Colonic mucosa (tissue), 4 donors: ENCODE results near the gene DGKH. TPM values are rescaled to one million over a fixed set of nuclear protein-coding genes. Genes with fewer than 3 reads are reported as not detected.

Experiments used
- DNase-seq: peaks from one replicate; pipeline ENCODE4 v3.0.0-alpha.2; 2020
- H3K27ac ChIP-seq: fragments of 200-600 bp; one replicate; pipeline ENCODE4 v1.8.0; 2021
- H3K27me3 ChIP-seq: fragments of 200-600 bp; one replicate; pipeline ENCODE4 v1.8.0; 2021
- H3K36me3 ChIP-seq: fragments of 200-600 bp; one replicate; pipeline ENCODE4 v1.8.0; 2021
- H3K4me1 ChIP-seq: fragments of 200-600 bp; one replicate; pipeline ENCODE4 v1.8.0; 2021; ENCODE audit warnings: mild to moderate bottlenecking
- H3K4me3 ChIP-seq: fragments of 200-600 bp; one replicate; pipeline ENCODE4 v1.8.0; 2021
- H3K9ac ChIP-seq, 2 donors: one replicate each; pipeline ENCODE4 v1.7.0; 2013; ENCODE audit warnings: control low read depth in 2 of 2, low read depth in 2 of 2, low read length in 2 of 2
- H3K9me3 ChIP-seq: fragments of 200-600 bp; one replicate; pipeline ENCODE4 v1.8.0; 2021
- CTCF ChIP-seq: fragments of 200-600 bp; IDR thresholded peaks from one replicate; pipeline ENCODE4 v1.8.0; 2022; ENCODE audit warnings: antibody characterized with exemption, mild to moderate bottlenecking
- intact Hi-C: fragments of 100-400 bp; cut with DNase I; formaldehyde crosslinking; loops from one replicate; pipeline ENCODE4 v1.14.1; 2022
- total RNA-seq, 2 donors: library from RNA; stranded (reverse); fragmentation: NEBNext Ultra II Directional in 1 of 2; extraction: Animal tissue kit (Norgen Biotek cat#: 25700) in 1 of 2; gene quantifications; one replicate each; pipeline ENCODE4 v1.2.1, GENCODE V29; 2021
- donor health status: healthy.
- donor health status: DM: no; HTN: no; CAD: no.
- donor health status: DM: no; HTN: no; CAD: no.

Gene DGKH
- total RNA-seq, 2 donors from 2014 or later = 15.5 to 17.9 TPM

- Histone ChIP-seq H3K27ac (no peak overlapping the region), H3K9ac (no peak overlapping the region), H3K4me3 (no peak overlapping the region), H3K27me3 (no peaks in the 10 kb centered on the region), H3K4me1 (peaks cover 3% of the 10 kb centered on the region), H3K36me3 (no peaks in the 10 kb centered on the region), H3K9me3 (no peaks in the 10 kb centered on the region)
- TF ChIP-seq CTCF = no peak
- no peak for DNase-seq
- intact Hi-C loops = no loop called here
Measured at GRCh38 chr13:42270160-42270856, 221.9 kb downstream of the DGKH start.

GRCh38 chr13:42270857-42271215 lies 222.4 kb downstream of the DGKH start:
- H3K36me3 ChIP-seq = no peaks in the 10 kb centered on the region
- no peak for DNase-seq
- no peak overlapping the region for H3K9ac ChIP-seq
- no peaks in the 10 kb centered on the region for H3K9me3 ChIP-seq
- no peak for TF ChIP-seq CTCF
- H3K4me3 ChIP-seq = peak overlapping the region; percentile 92
- no peaks in the 10 kb centered on the region for H3K27me3 ChIP-seq
- H3K27ac ChIP-seq = peak overlapping the region; percentile 58
- H3K4me1 ChIP-seq = peaks cover 3% of the 10 kb centered on the region
- intact Hi-C loops = no loop called here

GRCh38 chr13:42271337-42272114 lies 223.1 kb downstream of the DGKH start:
- H3K27ac ChIP-seq = peak overlapping the region; percentile 97
- no peak for TF ChIP-seq CTCF
- H3K36me3 ChIP-seq = no peaks in the 10 kb centered on the region

GRCh38 chr13:42272115-42272803 lies 223.8 kb downstream of the DGKH start, which contains the start of gene AKAP11:
TSS of gene AKAP11 (plus strand) at chr13:42272152. CDS start at chr13:42286349, 14,197 bp downstream.
- no peak for TF ChIP-seq CTCF
- peak; percentile 53 for DNase-seq
- intact Hi-C loops = no loop called here
- Histone ChIP-seq H3K27me3 (no peaks in the 10 kb centered on the region), H3K9ac (peak within 1 kb of the TSS; percentile 90 to 91), H3K36me3 (no peaks in the 10 kb centered on the region), H3K27ac (peak within 1 kb of the TSS; percentile 97), H3K4me3 (peak within 1 kb of the TSS; percentile 92), H3K4me1 (peaks cover 3% of the 10 kb centered on the region), H3K9me3 (no peaks in the 10 kb centered on the region)

More at GRCh38 chr13:42271337-42272114, 223.1 kb downstream of the DGKH start:
- Histone ChIP-seq H3K9ac (peak overlapping the region; percentile 44 to 91), H3K4me3 (peak overlapping the region; percentile 92), H3K27me3 (no peaks in the 10 kb centered on the region), H3K9me3 (no peaks in the 10 kb centered on the region), H3K4me1 (peaks cover 3% of the 10 kb centered on the region)
- peak; percentile 95 for DNase-seq
- intact Hi-C loops = no loop called here

- peak overlapping the region; percentile 92 for H3K4me3 ChIP-seq
- TF ChIP-seq CTCF = no peak
- peak overlapping the region; percentile 90 to 91 for H3K9ac ChIP-seq
- peaks cover 3% of the 10 kb centered on the region for H3K4me1 ChIP-seq
- intact Hi-C loops = no loop called here
- H3K27ac ChIP-seq = peak overlapping the region; percentile 97
- no peaks in the 10 kb centered on the region for H3K27me3 ChIP-seq
- DNase-seq = no peak
- H3K36me3 ChIP-seq = no peaks in the 10 kb centered on the region
- H3K9me3 ChIP-seq = no peaks in the 10 kb centered on the region
Measured at GRCh38 chr13:42272804-42273175, 224.3 kb downstream of the DGKH start.
